ENCODE measurements around the gene RAB25.
"Not testable (repeated sequence)": the region's sequence is repeated elsewhere in the genome, so short reads cannot be mapped to it uniquely, and the experiment has no call there.

RAB25 gene

DNA sequence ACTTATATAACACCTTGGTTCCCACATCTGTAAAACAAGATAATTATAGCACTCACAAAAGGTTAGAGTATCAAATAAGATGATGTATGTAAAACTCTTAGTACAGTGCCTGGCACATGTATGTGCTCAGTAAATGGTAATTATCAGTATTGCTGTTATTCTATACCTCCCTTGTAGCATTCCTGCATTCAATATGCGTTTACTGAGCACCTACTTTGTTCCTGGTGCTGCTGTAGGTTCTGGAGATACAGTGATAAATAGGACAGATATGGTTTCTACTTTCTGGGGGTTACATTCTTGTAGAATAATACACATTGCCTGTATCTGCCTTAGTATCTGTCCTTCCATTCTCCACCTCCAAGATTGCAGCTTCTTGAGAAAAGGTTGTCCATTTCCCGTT lies 39.0 kb upstream of the RAB25 start:
- TF ChIP-seq, protein P1, sequence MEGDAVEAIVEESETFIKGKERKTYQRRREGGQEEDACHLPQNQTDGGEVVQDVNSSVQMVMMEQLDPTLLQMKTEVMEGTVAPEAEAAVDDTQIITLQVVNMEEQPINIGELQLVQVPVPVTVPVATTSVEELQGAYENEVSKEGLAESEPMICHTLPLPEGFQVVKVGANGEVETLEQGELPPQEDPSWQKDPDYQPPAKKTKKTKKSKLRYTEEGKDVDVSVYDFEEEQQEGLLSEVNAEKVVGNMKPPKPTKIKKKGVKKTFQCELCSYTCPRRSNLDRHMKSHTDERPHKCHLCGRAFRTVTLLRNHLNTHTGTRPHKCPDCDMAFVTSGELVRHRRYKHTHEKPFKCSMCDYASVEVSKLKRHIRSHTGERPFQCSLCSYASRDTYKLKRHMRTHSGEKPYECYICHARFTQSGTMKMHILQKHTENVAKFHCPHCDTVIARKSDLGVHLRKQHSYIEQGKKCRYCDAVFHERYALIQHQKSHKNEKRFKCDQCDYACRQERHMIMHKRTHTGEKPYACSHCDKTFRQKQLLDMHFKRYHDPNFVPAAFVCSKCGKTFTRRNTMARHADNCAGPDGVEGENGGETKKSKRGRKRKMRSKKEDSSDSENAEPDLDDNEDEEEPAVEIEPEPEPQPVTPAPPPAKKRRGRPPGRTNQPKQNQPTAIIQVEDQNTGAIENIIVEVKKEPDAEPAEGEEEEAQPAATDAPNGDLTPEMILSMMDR (IDR thresholded peaks at IDR 0.05; ENCODE audit: borderline replicate concordance, insufficient read depth, low read depth, low read length): no peak
- no peak overlapping the region for H3K4me3 ChIP-seq (ENCODE audit: low read depth, low read length)

DNA sequence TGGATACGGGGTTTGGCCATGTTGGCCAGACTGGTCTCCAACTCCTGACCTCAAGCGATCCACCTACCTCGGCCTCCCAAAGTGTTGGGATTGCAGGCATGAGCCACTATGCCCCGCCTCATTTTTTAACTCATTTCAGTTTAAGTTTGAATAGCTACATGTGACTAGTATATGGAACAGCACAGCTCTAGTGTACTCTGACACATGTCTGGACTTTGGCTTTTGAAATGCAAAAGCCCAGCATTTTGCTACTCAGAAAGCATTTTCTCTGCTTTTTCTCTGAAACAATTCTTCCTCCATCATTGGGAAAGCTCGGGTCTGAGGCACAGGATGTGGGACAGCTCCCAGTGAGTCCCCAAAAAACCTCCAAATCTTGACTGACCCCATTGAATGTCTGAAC lies 36.2 kb upstream of the RAB25 start:
- no peak overlapping the region for H3K4me3 ChIP-seq (ENCODE audit: low read depth, low read length)

DNA sequence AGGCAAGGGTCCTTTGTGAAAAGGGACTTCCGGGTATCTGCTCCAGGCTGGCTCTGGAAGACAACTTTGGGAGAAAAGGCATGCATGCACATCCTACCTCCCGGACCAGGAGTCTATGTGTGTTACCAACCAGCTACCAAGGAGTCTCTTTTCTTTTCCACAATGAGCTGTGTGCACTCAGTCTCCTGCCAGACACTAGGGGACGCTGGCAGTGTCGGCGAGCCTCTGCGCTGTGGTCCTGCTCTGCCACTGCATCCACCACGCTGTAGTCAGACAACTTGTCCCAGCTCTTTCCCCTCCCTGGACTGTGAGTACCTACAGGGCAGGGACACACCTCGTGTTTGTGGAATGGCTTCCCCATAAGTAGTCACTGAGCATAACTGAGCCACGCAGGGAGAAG lies 35.1 kb upstream of the RAB25 start:
- TF ChIP-seq, protein P1 (IDR thresholded peaks at IDR 0.05; ENCODE audit: borderline replicate concordance, insufficient read depth, low read depth, low read length): peak; percentile 73; the same call in 1 of the 2 replicates
- H3K4me3 ChIP-seq (ENCODE audit: low read depth, low read length): no peak overlapping the region

More for the DNA sequence above, 36.2 kb upstream of the RAB25 start:
- TF ChIP-seq, protein P1 (IDR thresholded peaks at IDR 0.05; ENCODE audit: borderline replicate concordance, insufficient read depth, low read depth, low read length): no peak

DNA sequence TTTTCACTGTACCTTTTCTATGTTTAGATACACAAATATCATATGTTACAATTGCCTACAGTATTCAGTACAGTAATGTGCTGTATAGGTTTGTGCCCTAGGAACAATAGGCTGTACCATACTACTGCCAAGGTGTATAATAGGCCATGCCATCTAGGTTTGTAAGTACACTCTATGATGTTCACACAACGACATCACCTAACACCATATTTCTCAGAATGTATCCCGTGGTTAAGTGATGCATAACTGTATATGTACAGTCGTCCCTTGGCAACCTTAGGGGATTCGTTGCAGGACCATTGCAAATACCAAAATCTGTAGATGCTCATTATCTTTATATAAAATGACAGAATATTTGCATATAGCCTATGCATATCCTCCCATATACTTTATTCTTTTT lies 34.4 kb upstream of the RAB25 start:
- H3K4me3 ChIP-seq (ENCODE audit: low read depth, low read length): no peak overlapping the region
- TF ChIP-seq, protein P1 (IDR thresholded peaks at IDR 0.05; ENCODE audit: borderline replicate concordance, insufficient read depth, low read depth, low read length): no peak

DNA sequence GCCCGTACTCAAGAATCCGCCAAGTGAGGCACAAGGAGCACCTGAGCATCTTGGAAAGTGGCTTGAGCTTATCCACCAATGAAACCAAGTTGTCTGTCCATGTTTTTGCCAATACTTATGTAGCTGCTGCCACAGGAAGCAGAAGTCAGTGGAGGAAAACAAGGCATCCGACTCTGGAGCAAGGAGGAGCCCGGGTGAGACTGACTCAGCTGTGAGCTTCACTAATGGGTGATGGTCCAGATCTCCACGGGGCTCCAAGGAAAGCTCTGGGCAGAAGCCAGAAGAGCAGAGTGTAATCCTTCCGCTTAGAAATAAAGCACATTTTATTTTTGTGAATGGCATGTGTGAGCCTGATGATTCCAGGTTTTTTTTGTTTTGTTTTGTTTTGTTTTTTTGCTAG lies 27.9 kb upstream of the RAB25 start:
- TF ChIP-seq, protein P1 (IDR thresholded peaks at IDR 0.05; ENCODE audit: borderline replicate concordance, insufficient read depth, low read depth, low read length): no peak
- H3K4me3 ChIP-seq (ENCODE audit: low read depth, low read length): no peak overlapping the region

DNA sequence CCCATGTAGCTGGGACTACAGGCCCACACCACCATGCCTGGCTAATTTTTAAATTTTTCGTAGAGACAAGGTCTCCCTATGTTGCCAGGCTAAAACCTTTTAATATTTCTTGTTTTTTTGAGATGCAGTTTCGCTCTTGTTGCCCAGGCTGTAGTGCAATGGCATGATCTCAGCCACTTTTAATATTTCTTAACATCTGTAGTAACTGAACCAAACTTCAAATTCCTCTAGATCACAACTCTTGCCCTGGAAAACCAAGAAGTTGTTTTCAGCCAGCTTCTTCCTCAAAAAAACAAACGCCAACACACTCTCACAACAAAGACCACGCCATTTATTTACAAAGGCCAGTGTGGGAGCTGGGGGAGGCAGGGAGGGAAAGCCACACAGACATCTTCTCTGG lies 26.0 kb upstream of the RAB25 start:
- H3K4me3 ChIP-seq (ENCODE audit: low read depth, low read length): not testable (repeated sequence)

DNA sequence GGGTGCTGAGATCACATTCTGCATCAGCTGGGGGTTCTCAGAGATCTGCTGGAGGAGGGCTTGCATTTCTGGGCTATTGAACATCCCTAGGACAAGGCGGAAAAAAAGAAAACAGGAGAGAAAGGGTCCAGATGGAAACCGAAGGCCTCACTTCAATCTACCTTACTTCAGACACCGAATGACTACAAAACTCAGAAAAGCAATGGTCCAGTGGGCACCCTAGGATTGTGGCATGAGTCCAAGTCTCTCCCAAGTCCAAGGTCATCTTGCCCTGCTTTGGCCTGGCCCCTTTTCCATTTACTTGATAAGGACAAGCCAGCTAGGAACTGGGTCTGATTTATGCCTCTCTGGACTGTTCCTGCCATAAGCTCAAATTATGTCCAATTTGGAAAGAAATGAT lies 18.1 kb upstream of the RAB25 start:
- H3K4me3 ChIP-seq (ENCODE audit: low read depth, low read length): no peak overlapping the region
- TF ChIP-seq, protein P1 (IDR thresholded peaks at IDR 0.05; ENCODE audit: borderline replicate concordance, insufficient read depth, low read depth, low read length): no peak

DNA sequence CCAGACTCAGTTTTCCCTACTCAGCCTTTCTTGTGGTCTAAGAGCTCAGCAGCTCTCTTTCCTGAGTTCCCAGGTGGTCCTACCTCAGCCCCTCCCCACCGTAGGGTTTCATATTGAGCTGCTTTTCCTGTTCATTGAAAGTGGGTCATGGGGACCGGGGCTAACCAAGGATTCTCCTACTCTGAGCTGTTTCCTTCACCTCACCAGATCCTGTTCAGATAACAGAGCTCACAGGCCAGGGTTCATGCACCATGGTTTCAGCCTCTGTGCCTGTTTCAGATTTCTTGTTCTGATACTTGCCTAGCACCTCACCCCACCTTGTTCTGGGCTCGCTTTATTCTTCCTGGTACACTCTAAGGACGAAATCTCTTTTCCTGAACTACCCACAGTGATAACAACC lies 15.9 kb upstream of the RAB25 start:
- no peak overlapping the region for H3K4me3 ChIP-seq (ENCODE audit: low read depth, low read length)
- TF ChIP-seq, protein P1 (IDR thresholded peaks at IDR 0.05; ENCODE audit: borderline replicate concordance, insufficient read depth, low read depth, low read length): no peak
